Calu3 (cell line): ENCODE measurements around the gene CRTAC1. TPM values are rescaled to one million over a fixed set of nuclear protein-coding genes. Genes with fewer than 3 reads are reported as not detected.

Experiments used
- BruUV-seq: library from RNA; stranded (reverse); fragments of 400-500 nt; replicated peaks from 2 replicates; lab custom pipeline; 2021; lab: Mats Ljungman, UMichigan
- CTCF ChIA-PET: fragments of 300-600 bp; sonication (Branson Sonifier 250); formaldehyde crosslinking; loops from one replicate; lab custom pipeline; 2022; ENCODE audit warnings: antibody characterized with exemption; lab: Charles Lee
- DNase-seq: peaks from one replicate; pipeline ENCODE4 v3.0.0; 2022
- H3K27ac Mint-ChIP-seq: one replicate; pipeline ENCODE4 v1.8.0; 2022; ENCODE audit warnings: mixed read lengths; ENCODE audit not compliant: unreplicated experiment
- H3K27me3 Mint-ChIP-seq: one replicate; pipeline ENCODE4 v1.8.0; 2022; ENCODE audit warnings: mixed read lengths; ENCODE audit not compliant: unreplicated experiment
- H3K36me3 Mint-ChIP-seq: one replicate; pipeline ENCODE4 v1.8.0; 2022; ENCODE audit warnings: mild to moderate bottlenecking, moderate library complexity, mixed read lengths; ENCODE audit not compliant: insufficient read depth, unreplicated experiment
- H3K4me1 Mint-ChIP-seq: one replicate; pipeline ENCODE4 v1.8.0; 2022; ENCODE audit warnings: mild to moderate bottlenecking, low read depth, mixed read lengths; ENCODE audit not compliant: unreplicated experiment
- H3K4me3 Mint-ChIP-seq: one replicate; pipeline ENCODE4 v1.8.0; 2022; ENCODE audit warnings: mild to moderate bottlenecking, low read depth, moderate library complexity, mixed read lengths; ENCODE audit not compliant: unreplicated experiment
- H3K9me3 Mint-ChIP-seq: one replicate; pipeline ENCODE4 v1.8.0; 2022; ENCODE audit warnings: low read depth, mixed read lengths; ENCODE audit not compliant: unreplicated experiment
- intact Hi-C: fragments of 100-400 bp; cut with micrococcal nuclease; formaldehyde crosslinking; loops from one replicate; pipeline ENCODE4 v1.10.0; 2022; ENCODE audit not compliant: unreplicated experiment
- total RNA-seq: library from RNA; stranded (reverse); gene quantifications from 2 replicates; pipeline ENCODE4 v1.2.3, GENCODE V29; 2022
- TF ChIP-seq, protein P1 (sequence below): fragments of 200-600 bp; IDR thresholded peaks from one replicate; pipeline ENCODE4 v1.8.0; 2022; ENCODE audit warnings: antibody characterized with exemption; ENCODE audit not compliant: unreplicated experiment

CRTAC1 gene
- total RNA-seq, 1 experiment from 2014 or later = not detected

DNA sequence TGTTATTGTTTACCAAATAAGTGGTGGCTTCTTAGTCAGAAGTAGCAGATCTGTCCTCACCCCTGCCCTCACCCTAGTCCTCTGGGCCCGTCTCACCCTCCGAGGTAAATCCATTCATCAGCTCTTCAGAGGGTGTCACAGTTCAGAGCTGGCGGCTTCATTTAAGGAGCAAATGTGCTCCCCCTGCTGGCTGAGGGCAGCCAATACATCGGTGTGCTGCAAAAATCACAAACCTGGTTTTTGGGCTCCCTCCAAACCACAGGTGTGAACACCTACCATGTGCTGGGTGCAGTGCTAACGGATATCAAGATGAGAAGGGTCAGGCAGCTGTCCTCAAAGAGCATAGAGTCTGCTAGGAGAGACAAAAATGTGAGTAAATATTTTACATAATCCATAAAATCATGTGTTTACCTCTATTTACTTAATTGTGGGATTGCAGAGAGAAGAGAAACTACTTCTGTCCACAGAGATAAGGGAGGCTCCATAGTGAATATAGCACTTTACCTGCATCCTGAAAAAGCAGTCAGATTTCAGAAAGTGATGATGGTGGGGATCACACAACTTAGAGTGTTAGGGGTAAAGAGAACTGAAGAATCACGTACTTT lies 15.5 kb upstream of the CRTAC1 start:
- Mint-ChIP-seq H3K4me3 (no peak overlapping the region), H3K4me1 (peaks cover 10% of the 10 kb centered on the region), H3K27ac (no peak overlapping the region), H3K27me3 (peaks cover 61% of the 10 kb centered on the region), H3K36me3 (no peaks in the 10 kb centered on the region), H3K9me3 (no peaks in the 10 kb centered on the region)
- peak; percentile 63 for DNase-seq
- no TSS peak for BruUV-seq
- intact Hi-C loops = loop anchor here (10.0 kb wide), 1 partner anchor 251 kb away; no protein-coding TSS in a partner anchor
- TF ChIP-seq, protein P1, sequence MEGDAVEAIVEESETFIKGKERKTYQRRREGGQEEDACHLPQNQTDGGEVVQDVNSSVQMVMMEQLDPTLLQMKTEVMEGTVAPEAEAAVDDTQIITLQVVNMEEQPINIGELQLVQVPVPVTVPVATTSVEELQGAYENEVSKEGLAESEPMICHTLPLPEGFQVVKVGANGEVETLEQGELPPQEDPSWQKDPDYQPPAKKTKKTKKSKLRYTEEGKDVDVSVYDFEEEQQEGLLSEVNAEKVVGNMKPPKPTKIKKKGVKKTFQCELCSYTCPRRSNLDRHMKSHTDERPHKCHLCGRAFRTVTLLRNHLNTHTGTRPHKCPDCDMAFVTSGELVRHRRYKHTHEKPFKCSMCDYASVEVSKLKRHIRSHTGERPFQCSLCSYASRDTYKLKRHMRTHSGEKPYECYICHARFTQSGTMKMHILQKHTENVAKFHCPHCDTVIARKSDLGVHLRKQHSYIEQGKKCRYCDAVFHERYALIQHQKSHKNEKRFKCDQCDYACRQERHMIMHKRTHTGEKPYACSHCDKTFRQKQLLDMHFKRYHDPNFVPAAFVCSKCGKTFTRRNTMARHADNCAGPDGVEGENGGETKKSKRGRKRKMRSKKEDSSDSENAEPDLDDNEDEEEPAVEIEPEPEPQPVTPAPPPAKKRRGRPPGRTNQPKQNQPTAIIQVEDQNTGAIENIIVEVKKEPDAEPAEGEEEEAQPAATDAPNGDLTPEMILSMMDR = peak; percentile 64
- CTCF ChIA-PET = interaction anchor here (0.9 to 1.0 kb wide), 2 partner anchors 17 to 164 kb away, joined by 3 read pairs; no protein-coding TSS in a partner anchor

DNA sequence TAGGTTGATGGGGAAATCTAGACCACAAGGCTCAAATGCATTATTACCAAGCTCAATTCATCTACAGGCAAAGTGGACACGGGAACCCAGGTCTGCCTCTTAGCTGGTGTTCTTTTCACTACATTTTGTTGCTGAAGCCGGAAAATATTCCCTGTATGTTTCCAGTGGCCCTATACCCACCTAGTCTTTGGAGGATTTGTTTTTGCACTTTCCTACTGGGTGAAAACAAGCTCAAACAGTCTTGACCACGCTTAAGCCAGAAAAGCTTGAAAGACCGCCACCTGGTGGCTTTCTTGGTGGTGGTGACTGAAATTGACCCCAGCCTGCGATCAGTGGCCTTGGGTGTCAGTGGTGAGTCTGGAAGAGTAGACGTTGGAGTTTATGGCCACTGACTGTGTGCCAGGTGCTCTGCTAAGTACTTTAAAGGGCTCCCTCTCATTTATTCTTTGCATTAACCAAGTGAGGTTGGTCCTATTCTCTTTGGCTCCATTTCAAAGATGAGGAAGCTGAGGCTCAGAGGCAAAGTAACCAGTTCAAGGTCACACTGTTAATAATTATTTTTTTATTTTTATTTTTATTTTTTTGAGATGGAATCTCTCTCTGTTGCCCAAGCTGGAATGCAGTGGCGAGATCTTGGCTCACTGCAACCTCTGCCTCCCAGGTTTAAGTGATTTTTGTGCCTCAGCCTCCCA lies 11.1 kb upstream of the CRTAC1 start:
- DNase-seq = peak; percentile 69
- Mint-ChIP-seq H3K27me3 (peaks cover 82% of the 10 kb centered on the region), H3K4me3 (no peak overlapping the region), H3K4me1 (peaks cover 10% of the 10 kb centered on the region), H3K27ac (no peak overlapping the region), H3K9me3 (no peaks in the 10 kb centered on the region), H3K36me3 (no peaks in the 10 kb centered on the region)
- no TSS peak for BruUV-seq
- TF ChIP-seq, protein P1 = peak; percentile 54
- intact Hi-C loops = loop anchor here (1.0 to 10.0 kb wide), 2 partner anchors 127 to 247 kb away; no protein-coding TSS in a partner anchor
- CTCF ChIA-PET = interaction anchor here (0.6 to 2.0 kb wide), 14 partner anchors 9 to 253 kb away, joined by 3 to 25 read pairs (median 4); no protein-coding TSS in a partner anchor

DNA sequence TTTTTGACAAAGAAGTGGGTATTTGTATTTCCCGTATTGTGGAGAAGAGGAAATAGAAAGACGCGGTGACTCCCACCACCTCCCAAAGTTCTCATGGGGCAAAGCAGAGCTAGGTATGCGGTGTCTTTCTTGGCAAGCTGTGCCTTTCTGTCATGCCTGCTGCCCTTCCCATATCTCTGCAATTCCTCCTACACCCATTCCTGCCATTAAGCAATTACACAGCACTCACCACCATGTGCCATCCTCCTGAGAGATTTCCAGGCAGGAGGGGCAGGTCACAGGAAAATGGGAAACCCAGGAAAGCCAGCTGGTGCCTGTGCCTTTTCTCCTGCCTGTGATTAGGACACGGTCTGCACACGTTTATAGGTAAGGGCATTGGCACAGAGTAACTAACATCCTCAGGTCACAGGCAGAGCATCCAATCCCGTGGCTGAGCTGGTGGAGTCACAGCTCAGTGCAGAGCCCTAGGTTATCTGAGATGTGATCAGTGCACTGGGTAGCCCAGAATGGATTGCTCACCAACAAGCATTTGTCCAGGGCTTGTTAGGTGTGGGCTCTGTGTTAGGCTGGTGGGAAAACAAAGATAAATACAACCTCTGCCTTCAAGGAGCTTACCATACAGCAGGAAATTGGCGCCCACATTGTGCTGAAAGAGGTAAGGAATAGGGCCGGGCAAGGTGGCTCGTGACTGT lies 9.4 kb upstream of the CRTAC1 start:
- H3K27me3 Mint-ChIP-seq = peaks cover 82% of the 10 kb centered on the region
- no peaks in the 10 kb centered on the region for H3K36me3 Mint-ChIP-seq
- TF ChIP-seq, protein P1 = no peak
- H3K4me3 Mint-ChIP-seq = no peak overlapping the region
- no peaks in the 10 kb centered on the region for H3K9me3 Mint-ChIP-seq
- BruUV-seq = no TSS peak
- no peak overlapping the region for H3K27ac Mint-ChIP-seq
- DNase-seq = no peak
- CTCF ChIA-PET = interaction anchor here (1.9 kb wide), 1 partner anchor 251 kb away, joined by 6 read pairs; no protein-coding TSS in a partner anchor
- no peaks in the 10 kb centered on the region for H3K4me1 Mint-ChIP-seq
- intact Hi-C loops = loop anchor here (10.0 kb wide), 1 partner anchor 245 kb away; no protein-coding TSS in a partner anchor

DNA sequence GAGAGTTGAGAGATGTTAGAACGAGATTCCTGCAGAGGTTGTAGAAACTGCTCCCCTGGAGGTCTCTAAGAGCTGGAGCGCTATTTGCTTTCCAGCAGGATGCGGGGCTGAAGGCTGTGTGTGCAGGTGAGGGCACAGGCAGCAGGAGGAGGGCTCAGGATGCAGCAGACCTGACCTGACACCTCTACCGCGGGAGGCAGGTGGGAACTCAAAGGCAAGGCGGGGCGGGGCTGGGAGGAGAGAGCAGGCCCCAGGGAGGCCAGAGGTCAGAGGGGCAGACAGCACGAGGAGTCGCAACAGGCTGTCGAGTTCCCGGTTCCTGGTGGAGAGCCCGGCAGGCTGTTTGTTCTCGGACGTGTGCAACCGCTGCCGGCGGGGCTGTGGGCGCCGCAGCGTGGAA lies 7.9 kb upstream of the CRTAC1 start:
- no peaks in the 10 kb centered on the region for H3K4me1 Mint-ChIP-seq
- H3K9me3 Mint-ChIP-seq = no peaks in the 10 kb centered on the region
- H3K4me3 Mint-ChIP-seq = no peak overlapping the region
- no peak for DNase-seq
- CTCF ChIA-PET = no interaction called here
- TF ChIP-seq, protein P1 = no peak
- H3K27ac Mint-ChIP-seq = no peak overlapping the region
- H3K27me3 Mint-ChIP-seq = peaks cover 82% of the 10 kb centered on the region
- no TSS peak for BruUV-seq
- intact Hi-C loops = no loop called here
- no peaks in the 10 kb centered on the region for H3K36me3 Mint-ChIP-seq
